Stimulated activated CD4-positive, alpha-beta T cell treated with anti-CD3 and anti-CD28 coated beads, TNF-alpha, amount 100 ng/mL, for 4 hours (primary cell): ENCODE data around the gene RNF130.

Experiments
- DNase-seq, 3 experiments: peaks; one replicate each; pipeline ENCODE4 v3.0.0-alpha.2; 2020; ENCODE audit warnings: low read depth in 3 of 3

RNF130 gene

DNA sequence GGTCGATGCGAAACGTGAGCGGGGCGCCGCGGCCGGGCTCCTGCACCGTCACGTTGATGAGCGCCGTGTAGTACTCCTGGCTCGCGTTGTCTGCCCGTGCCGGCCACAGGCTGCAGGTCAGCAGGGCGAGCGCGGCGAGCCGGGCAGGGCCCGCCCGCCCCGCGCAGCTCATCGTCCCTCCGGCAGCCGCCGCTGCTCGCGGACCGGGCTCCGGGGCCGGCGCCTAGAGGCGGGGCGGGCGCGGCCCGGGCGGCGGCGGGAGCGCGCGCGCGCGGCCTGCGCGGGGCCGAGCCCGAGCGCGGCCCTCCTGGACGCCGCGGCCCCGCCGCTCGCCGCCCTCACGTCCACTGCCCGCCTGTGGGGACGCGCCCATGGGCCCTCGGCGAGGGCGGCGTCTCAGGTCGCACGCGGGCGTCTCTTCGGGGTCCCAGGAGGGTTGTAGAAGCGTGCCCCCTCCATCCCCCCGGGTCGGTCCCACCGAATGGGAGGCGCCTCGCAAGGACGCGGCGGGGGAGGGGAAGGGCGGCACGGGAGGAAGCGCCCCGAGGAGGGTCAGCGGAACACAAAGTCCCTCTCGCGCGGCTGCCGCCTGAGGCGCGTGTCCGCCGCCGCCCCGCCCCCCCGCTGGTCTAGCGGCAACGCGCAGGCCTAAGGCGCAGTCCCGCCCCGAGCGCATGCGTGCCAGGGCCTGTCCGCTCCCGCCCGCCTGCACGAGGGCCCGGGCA, at the start of gene RNF130:
TSS of gene RNF130 (minus strand) at position 229 of the 725 bp plus-strand sequence. CDS start at position 172, 57 bp downstream.
- DNase-seq, result peak; percentile 75 to 88 (median 77)

DNA sequence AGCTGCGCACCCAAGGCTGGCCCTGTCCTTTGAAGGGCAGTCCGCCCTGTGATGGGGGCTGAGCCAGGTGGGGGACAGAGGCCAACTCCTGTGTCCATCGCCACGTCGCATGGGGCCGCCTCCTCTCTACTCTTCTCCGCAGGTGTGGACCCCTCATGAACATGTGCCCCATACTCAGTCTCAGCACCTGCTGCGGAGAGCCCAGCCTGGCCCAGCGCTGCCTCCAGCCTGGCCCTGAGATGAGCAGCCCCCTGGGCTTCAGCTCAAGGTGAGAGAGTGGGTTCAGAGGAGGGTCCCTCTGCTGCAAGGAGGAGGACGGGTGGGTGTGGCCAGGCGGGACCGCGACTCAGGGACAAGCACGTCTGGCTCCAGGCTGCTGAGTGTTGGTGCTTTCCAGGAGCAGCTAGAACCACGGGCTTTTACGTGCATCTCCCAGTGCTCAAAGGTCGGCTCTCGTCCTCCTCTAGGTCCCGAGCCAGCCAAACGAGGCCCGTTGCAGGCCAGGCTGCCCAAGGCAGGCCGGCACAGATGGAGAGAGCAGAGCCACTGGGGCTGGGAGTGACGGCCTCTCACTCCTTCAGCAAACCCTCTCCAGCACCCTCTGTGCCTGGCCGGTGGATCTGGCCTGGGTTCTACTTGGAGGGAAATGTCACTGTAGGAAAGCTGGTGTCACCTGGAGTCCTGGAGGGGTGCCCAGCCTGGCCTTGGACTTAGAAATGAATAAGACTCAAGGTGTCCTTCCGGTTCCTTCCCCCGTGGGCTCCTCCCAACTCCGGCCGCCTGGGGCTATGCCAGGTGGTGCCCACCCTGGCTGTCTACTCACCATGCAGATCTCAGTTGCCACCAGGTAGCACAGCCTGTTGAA, 48.9 kb upstream of the RNF130 start:
- DNase-seq, result no peak

- DNase-seq, result no peak
Measured at GRCh38 chr5:180119903-180120236, 48.3 kb upstream of the RNF130 start.

- DNase-seq, result no peak
Measured at GRCh38 chr5:180119031-180119902, 47.7 kb upstream of the RNF130 start.

DNA sequence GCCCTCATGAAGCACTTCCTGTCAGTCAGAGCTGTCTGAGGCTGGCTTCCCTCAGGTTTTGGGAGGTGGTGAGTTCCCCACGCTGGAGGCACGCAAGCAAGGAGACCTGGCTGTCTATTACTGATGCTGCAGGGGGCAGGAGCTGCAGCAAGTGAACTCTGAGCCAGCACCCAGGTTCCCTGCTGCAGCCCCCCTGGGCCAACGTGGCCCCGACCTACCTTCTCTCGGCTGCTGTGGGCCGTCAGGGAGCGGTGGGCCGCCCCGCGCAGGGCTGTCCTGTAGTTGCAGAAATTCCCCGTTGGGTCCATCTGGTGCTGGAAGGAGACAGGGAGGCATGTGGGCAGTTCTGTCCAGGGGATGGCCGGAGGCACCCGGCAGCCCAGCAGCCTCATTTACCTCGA, 46.8 kb upstream of the RNF130 start:
- no peak for DNase-seq

- no peak for DNase-seq
Measured at GRCh38 chr5:180117000-180117725, 45.6 kb upstream of the RNF130 start.

- DNase-seq, result no peak
Measured at GRCh38 chr5:180116077-180116999, 44.8 kb upstream of the RNF130 start.

DNA sequence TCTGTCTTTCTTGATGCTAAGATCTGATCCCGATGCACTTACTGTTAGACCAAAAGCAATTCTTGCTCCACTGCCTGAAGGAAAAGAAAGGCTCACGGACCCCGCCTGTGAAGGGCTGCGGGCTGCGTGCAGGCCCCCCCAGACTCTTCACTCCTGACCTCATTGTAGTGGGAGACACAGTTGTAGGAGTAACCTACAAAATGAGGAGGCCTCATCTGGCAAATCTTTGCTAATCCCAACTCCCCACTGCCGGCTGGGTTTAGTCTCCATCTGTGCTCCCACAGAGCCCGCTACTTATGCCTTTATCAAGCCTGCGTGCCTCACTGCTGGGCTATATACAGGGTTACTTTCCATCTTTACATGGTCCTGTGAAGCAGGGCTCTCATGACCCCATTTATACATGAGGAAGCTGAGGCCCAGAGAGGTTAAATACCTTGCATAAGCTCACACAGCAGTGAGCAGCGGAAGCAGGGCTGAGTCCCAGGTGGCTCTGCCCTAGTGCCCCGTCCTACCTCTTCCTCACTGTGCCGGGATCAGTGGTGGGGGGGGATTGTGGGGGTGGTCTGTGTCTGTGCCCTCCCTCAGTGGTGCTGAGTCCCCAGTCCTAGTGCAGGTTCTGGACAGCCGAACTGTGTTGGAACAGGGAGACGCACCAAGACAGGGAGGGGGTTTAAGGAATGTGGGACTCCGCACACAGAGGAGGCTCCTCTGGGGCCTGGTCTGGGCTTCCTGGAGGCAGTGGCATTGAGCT, 43.9 kb upstream of the RNF130 start:
- no peak for DNase-seq

- no peak for DNase-seq
Measured at GRCh38 chr5:180114304-180115003, 42.9 kb upstream of the RNF130 start.

GRCh38 chr5:180113660-180114303, 42.2 kb upstream of the RNF130 start:
- DNase-seq, result no peak

GRCh38 chr5:180112181-180112861, 40.8 kb upstream of the RNF130 start:
- no peak for DNase-seq

GRCh38 chr5:180111273-180112002, 39.9 kb upstream of the RNF130 start:
- DNase-seq, result no peak

GRCh38 chr5:180109920-180110319, 38.4 kb upstream of the RNF130 start:
- DNase-seq, result no peak

DNA sequence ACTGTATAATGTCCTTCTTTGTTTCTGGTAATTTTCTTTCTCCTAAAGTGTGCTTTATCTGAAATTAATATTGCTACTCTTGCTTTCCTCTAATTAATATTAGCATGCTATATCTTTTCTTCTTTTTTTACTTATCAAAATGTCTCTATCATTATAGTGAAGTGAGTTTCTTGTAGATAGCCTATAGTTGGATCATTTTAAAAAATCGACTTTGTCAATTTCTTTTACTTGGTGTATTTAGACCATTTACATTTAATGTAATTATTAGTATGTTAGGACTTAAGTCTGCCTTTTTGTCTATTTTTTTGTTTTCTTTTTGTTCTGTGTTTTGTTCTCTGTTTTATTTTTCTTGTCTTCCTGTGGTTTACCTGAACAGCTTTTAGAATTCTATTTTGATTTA, 35.4 kb upstream of the RNF130 start:
- DNase-seq, result no peak

GRCh38 chr5:180105827-180106312, 34.3 kb upstream of the RNF130 start:
- DNase-seq, result no peak

- no peak for DNase-seq
Measured at GRCh38 chr5:180104168-180104530, 32.6 kb upstream of the RNF130 start.
